Breast epithelium (tissue), 3 donors: ENCODE measurements around the gene ZMYND10.

Experiments
- CTCF ChIP-seq, 3 donors: fragments of 450-650 bp; IDR thresholded peaks; one replicate each; pipeline ENCODE4 v1.5.1; 2016 to 2017; ENCODE audit warnings: antibody characterized with exemption in 3 of 3, mild to moderate bottlenecking in 3 of 3, moderate library complexity in 3 of 3
- POLR2A ChIP-seq: fragments of 450-650 bp; IDR thresholded peaks from one replicate; pipeline ENCODE4 v1.6.1; 2016; ENCODE audit warnings: antibody characterized with exemption, mild to moderate bottlenecking, moderate library complexity
- POLR2AphosphoS5 ChIP-seq, 3 donors: sonication (generic); formaldehyde crosslinking; IDR thresholded peaks; one replicate each; pipeline ENCODE4 v1.6.1; 2017; ENCODE audit warnings: antibody characterized with exemption in 3 of 3

- TF ChIP-seq CTCF (IDR thresholded peaks at IDR 0.05) (no peak), POLR2A (no peak), POLR2AphosphoS5 (IDR thresholded peaks at IDR 0.05) (no peak)
Measured at GRCh38 chr3:50345008-50345407, 524 bp downstream of the ZMYND10 start.
